ENCODE results near the gene C12orf75. TPM values are rescaled to one million over a fixed set of nuclear protein-coding genes. Genes with fewer than 3 reads are reported as not detected.

C12orf75 gene
- total and polyA plus RNA-seq, 2 experiments from 2014 or later, result 43.9 to 69.8 TPM

GRCh38 chr12:105332925-105333324, 2.4 kb downstream of the C12orf75 start (continued):
- TF ChIP-seq ZNF462 (CRISPR knock-in tag; IDR thresholded peaks at IDR 0.05), result no peak
- TF ChIP-seq, protein P1, sequence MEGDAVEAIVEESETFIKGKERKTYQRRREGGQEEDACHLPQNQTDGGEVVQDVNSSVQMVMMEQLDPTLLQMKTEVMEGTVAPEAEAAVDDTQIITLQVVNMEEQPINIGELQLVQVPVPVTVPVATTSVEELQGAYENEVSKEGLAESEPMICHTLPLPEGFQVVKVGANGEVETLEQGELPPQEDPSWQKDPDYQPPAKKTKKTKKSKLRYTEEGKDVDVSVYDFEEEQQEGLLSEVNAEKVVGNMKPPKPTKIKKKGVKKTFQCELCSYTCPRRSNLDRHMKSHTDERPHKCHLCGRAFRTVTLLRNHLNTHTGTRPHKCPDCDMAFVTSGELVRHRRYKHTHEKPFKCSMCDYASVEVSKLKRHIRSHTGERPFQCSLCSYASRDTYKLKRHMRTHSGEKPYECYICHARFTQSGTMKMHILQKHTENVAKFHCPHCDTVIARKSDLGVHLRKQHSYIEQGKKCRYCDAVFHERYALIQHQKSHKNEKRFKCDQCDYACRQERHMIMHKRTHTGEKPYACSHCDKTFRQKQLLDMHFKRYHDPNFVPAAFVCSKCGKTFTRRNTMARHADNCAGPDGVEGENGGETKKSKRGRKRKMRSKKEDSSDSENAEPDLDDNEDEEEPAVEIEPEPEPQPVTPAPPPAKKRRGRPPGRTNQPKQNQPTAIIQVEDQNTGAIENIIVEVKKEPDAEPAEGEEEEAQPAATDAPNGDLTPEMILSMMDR (conservative IDR thresholded peaks at IDR 0.05; ENCODE audit: low read depth in 2 of 2), result no peak
- TF ChIP-seq POLR2AphosphoS5 (IDR thresholded peaks at IDR 0.05; ENCODE audit: low read depth), result no peak
- no peak for TF ChIP-seq ZNF114 (CRISPR knock-in tag; IDR thresholded peaks at IDR 0.05)
- no peak for TF ChIP-seq JUNB (IDR thresholded peaks at IDR 0.05; ENCODE audit: unreplicated experiment)
- TF ChIP-seq ETS1 (IDR thresholded peaks at IDR 0.05), result no peak
- TF ChIP-seq EZH2 (IDR thresholded peaks at IDR 0.05; ENCODE audit: low read depth, unreplicated experiment), result no peak
- no peak for TF ChIP-seq REST (IDR thresholded peaks at IDR 0.05; ENCODE audit: unreplicated experiment)
- TF ChIP-seq NANOG (IDR thresholded peaks at IDR 0.05; ENCODE audit: borderline replicate concordance), result no peak
- no peak for TF ChIP-seq STAT1 (IDR thresholded peaks at IDR 0.05; ENCODE audit: unreplicated experiment)
- TF ChIP-seq EZH2phosphoT487 (IDR thresholded peaks at IDR 0.05; ENCODE audit: unreplicated experiment), result no peak
- TF ChIP-seq CREB1 (CRISPR knock-in tag; IDR thresholded peaks at IDR 0.05; ENCODE audit: low read depth), result no peak

Data from GM23338 (cell line).